ENCODE measurements around the gene GDF7. TPM values are rescaled to one million over a fixed set of nuclear protein-coding genes. Genes with fewer than 3 reads are reported as not detected.

Gene GDF7
- polyA plus RNA-seq, 1 donor (not counting 4 experiments of a cell fraction or from before 2014, with no cell fraction given) = not detected

DNA sequence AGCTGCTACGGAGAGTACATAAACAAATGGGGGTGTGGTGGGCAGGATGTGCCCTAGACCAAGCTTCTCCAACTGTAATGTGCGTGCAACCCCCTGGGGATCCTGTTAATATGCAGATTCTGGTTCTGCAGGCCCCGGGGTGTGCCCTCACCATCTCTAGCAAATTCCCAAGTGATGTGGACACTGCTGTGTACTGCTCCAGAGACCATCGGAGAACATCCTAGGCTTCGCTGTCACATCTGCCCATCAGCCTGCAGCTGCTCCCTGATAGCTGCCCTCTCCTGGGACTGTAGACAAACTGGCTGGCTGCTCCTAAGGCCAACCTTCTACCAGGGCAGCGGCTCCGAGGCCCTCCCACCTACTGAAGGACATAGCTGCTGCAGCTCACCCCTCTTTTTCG is 19.2 kb upstream of the GDF7 start:
- peaks cover 28% of the 10 kb centered on the region for H3K79me2 ChIP-seq (ENCODE audit: control insufficient read depth, insufficient read depth, low read length)
- no peak overlapping the region for H3K27ac ChIP-seq (ENCODE audit: control insufficient read depth, insufficient read depth, low read length)
- no peak overlapping the region for H2AFZ ChIP-seq (ENCODE audit: control insufficient read depth, low read length)
- H3K4me2 ChIP-seq (ENCODE audit: control insufficient read depth, extremely low read depth, insufficient read depth, low read depth, low read length) = no peak overlapping the region
- TF ChIP-seq, protein P1, sequence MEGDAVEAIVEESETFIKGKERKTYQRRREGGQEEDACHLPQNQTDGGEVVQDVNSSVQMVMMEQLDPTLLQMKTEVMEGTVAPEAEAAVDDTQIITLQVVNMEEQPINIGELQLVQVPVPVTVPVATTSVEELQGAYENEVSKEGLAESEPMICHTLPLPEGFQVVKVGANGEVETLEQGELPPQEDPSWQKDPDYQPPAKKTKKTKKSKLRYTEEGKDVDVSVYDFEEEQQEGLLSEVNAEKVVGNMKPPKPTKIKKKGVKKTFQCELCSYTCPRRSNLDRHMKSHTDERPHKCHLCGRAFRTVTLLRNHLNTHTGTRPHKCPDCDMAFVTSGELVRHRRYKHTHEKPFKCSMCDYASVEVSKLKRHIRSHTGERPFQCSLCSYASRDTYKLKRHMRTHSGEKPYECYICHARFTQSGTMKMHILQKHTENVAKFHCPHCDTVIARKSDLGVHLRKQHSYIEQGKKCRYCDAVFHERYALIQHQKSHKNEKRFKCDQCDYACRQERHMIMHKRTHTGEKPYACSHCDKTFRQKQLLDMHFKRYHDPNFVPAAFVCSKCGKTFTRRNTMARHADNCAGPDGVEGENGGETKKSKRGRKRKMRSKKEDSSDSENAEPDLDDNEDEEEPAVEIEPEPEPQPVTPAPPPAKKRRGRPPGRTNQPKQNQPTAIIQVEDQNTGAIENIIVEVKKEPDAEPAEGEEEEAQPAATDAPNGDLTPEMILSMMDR (optimal IDR thresholded peaks at IDR 0.05 in 1 of 3, IDR thresholded peaks at IDR 0.05 in 1 of 3, conservative IDR thresholded peaks at IDR 0.05 in 1 of 3; ENCODE audit: extremely low read depth in 1 of 3, insufficient read depth in 2 of 3, low read length in 3 of 3) = no peak
- TF ChIP-seq EZH2 (IDR thresholded peaks at IDR 0.05; ENCODE audit: low read length) = no peak
- dilution Hi-C loops (cut with MboI; ENCODE audit: extremely low pct_ligation_motif_present, low sequenced_read_pairs) = no loop called here
- no peak overlapping the region for H3K9ac ChIP-seq (ENCODE audit: control insufficient read depth, extremely low read depth, insufficient read depth, low read length)
- FAIRE-seq (no peak), DNase-seq (ENCODE audit: low read depth, low spot score) (no peak)
- no peaks in the 10 kb centered on the region for H4K20me1 ChIP-seq (ENCODE audit: control insufficient read depth, extremely low read depth, insufficient read depth, low read length)
- H3K27me3 ChIP-seq (ENCODE audit: control insufficient read depth, extremely low read depth, insufficient read depth, low read length) = no peaks in the 10 kb centered on the region
- H3K9me1 ChIP-seq (ENCODE audit: control insufficient read depth, extremely low read depth, insufficient read depth, low read length) = no peaks in the 10 kb centered on the region
- peaks cover 6 to 7% of the 10 kb centered on the region in 2 experiments for H3K36me3 ChIP-seq (ENCODE audit: control insufficient read depth in 2 of 2, extremely low read depth in 1 of 2, insufficient read depth in 2 of 2, low read length in 2 of 2)
- H3K4me1 ChIP-seq (ENCODE audit: control insufficient read depth, extremely low read depth, insufficient read depth, low read length) = peaks cover 22% of the 10 kb centered on the region
- no peaks in the 10 kb centered on the region for H3K9me3 ChIP-seq (ENCODE audit: control insufficient read depth, low read depth, low read length)
- no peak overlapping the region for H3K4me3 ChIP-seq (ENCODE audit: control insufficient read depth in 2 of 3, extremely low read depth in 1 of 3, insufficient read depth in 2 of 3, low read depth in 1 of 3, low read length in 3 of 3)

DNA sequence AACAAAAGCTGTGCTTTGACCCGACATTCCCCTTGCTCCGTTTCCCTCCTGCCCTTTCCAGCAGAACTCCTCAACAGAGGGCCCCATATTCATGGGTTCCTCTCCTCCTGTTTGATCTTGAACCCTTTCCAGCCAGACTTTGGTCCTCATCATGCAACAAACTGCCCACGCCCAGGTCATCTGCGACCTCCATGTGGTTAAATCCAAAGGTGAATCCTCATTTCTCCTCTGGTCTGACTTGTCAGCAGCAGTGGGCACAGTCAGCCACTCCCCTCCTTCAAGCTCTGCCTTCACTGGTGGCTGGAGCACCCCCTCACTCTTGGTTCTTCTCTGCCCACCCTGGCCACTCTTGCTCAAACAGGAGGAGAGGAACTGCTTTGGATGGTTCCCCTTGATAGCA is 18.7 kb upstream of the GDF7 start:
- no peak overlapping the region for H3K4me3 ChIP-seq (ENCODE audit: control insufficient read depth in 2 of 3, extremely low read depth in 1 of 3, insufficient read depth in 2 of 3, low read depth in 1 of 3, low read length in 3 of 3)
- no peak for TF ChIP-seq EZH2 (IDR thresholded peaks at IDR 0.05; ENCODE audit: low read length)
- TF ChIP-seq, protein P1 (optimal IDR thresholded peaks at IDR 0.05 in 1 of 3, IDR thresholded peaks at IDR 0.05 in 1 of 3, conservative IDR thresholded peaks at IDR 0.05 in 1 of 3; ENCODE audit: extremely low read depth in 1 of 3, insufficient read depth in 2 of 3, low read length in 3 of 3) = no peak
- H3K4me2 ChIP-seq (ENCODE audit: control insufficient read depth, extremely low read depth, insufficient read depth, low read depth, low read length) = no peak overlapping the region
- H3K27me3 ChIP-seq (ENCODE audit: control insufficient read depth, extremely low read depth, insufficient read depth, low read length) = no peaks in the 10 kb centered on the region
- DNase-seq (ENCODE audit: low read depth, low spot score) (no peak), FAIRE-seq (no peak)
- H3K9me1 ChIP-seq (ENCODE audit: control insufficient read depth, extremely low read depth, insufficient read depth, low read length) = no peaks in the 10 kb centered on the region
- H4K20me1 ChIP-seq (ENCODE audit: control insufficient read depth, extremely low read depth, insufficient read depth, low read length) = no peaks in the 10 kb centered on the region
- peaks cover 3 to 7% of the 10 kb centered on the region in 2 experiments for H3K36me3 ChIP-seq (ENCODE audit: control insufficient read depth in 2 of 2, extremely low read depth in 1 of 2, insufficient read depth in 2 of 2, low read length in 2 of 2)
- dilution Hi-C loops (cut with MboI; ENCODE audit: extremely low pct_ligation_motif_present, low sequenced_read_pairs) = no loop called here
- no peak overlapping the region for H2AFZ ChIP-seq (ENCODE audit: control insufficient read depth, low read length)
- H3K27ac ChIP-seq (ENCODE audit: control insufficient read depth, insufficient read depth, low read length) = no peak overlapping the region
- H3K9me3 ChIP-seq (ENCODE audit: control insufficient read depth, low read depth, low read length) = no peaks in the 10 kb centered on the region
- H3K4me1 ChIP-seq (ENCODE audit: control insufficient read depth, extremely low read depth, insufficient read depth, low read length) = peaks cover 17% of the 10 kb centered on the region
- H3K79me2 ChIP-seq (ENCODE audit: control insufficient read depth, insufficient read depth, low read length) = peaks cover 28% of the 10 kb centered on the region
- H3K9ac ChIP-seq (ENCODE audit: control insufficient read depth, extremely low read depth, insufficient read depth, low read length) = no peak overlapping the region
